Tibial nerve (tissue), 3 donors: ENCODE results near the gene DCP1B.

Source experiments
- POLR2A ChIP-seq, 2 donors: fragments of 450-650 bp; IDR thresholded peaks; one replicate each; pipeline ENCODE4 v1.6.1; 2017; ENCODE audit warnings: antibody characterized with exemption in 2 of 2, mild to moderate bottlenecking in 2 of 2, moderate library complexity in 2 of 2
- TF ChIP-seq, protein P1 (sequence below), 5 experiments: fragments of 200-600 bp in 3 of 5; fragments of 450-650 bp in 2 of 5; sonication (generic) in 3 of 5; IDR thresholded peaks; one replicate each; pipeline ENCODE4 v1.5.1; 2016 to 2019; ENCODE audit warnings: antibody characterized with exemption in 5 of 5, mild to moderate bottlenecking in 3 of 5, moderate library complexity in 2 of 5

GRCh38 chr12:2032506-2032905 is 28.2 kb upstream of the DCP1B start:
- TF ChIP-seq, protein P1, sequence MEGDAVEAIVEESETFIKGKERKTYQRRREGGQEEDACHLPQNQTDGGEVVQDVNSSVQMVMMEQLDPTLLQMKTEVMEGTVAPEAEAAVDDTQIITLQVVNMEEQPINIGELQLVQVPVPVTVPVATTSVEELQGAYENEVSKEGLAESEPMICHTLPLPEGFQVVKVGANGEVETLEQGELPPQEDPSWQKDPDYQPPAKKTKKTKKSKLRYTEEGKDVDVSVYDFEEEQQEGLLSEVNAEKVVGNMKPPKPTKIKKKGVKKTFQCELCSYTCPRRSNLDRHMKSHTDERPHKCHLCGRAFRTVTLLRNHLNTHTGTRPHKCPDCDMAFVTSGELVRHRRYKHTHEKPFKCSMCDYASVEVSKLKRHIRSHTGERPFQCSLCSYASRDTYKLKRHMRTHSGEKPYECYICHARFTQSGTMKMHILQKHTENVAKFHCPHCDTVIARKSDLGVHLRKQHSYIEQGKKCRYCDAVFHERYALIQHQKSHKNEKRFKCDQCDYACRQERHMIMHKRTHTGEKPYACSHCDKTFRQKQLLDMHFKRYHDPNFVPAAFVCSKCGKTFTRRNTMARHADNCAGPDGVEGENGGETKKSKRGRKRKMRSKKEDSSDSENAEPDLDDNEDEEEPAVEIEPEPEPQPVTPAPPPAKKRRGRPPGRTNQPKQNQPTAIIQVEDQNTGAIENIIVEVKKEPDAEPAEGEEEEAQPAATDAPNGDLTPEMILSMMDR (IDR thresholded peaks at IDR 0.05), result no peak
- no peak for TF ChIP-seq POLR2A (IDR thresholded peaks at IDR 0.05)
